ENCODE measurements around the gene SFT2D1.

Gene SFT2D1

DNA sequence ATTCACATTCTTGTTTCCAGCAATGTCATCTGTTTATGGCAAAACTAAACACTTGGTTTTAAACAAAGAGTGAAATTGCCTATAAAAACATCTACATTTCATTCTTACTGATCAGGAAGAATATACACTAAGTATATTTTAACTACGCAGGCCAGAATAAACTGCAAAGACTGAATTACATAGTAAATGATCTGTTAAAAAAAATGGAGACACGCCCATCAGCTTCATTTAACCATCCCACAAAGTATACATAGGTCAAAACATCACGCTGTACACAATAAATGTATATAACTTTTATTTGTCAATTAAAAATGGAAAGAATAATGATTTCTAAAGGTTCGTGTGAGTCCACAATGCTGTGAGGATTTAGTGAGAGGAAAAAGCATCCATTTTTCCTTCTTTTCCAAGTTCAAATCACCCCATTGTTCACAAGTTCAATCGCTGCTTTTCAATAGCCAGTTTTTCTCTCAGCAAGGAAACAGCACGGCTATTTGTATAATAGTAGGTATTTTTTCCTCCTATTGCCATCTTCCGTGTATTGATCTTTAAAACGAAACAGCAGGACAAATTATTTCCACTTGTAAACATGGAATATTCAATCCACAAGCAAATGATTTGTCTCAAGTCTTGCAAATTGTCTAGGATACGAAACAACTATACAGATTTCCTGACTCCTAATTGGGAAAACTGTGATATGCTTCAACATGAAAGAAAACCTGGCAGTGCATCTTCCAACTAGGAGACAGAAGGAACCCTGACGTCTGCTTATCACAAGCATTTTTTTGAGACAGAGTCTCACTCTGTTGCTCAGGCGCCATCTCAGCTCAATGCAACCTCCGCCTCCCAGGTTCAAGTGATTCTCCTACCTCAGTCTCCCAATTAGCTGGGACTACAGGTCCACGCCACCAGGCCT, 10.6 kb downstream of the SFT2D1 start:
- no peak for DNase-seq

DNA sequence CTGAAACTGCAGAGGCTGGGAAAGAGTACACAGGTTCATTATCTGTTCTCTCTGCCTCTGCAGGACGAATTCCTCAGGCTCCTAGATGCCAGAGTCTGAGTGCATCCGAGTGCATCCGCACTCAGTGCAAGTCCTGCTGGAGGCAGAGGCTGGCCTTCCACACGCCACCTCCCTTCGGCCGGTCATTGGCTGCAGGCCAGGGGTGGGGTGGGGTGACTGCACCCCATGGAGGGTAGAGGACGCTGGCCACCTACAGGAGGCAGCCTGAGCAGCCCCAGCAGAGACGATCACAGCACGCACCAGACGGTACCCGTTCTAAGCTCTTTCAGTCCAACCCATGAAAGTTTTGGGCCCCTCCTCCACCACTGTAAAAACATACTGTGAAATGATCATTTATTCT, 11.7 kb downstream of the SFT2D1 start:
- DNase-seq, result no peak

DNA sequence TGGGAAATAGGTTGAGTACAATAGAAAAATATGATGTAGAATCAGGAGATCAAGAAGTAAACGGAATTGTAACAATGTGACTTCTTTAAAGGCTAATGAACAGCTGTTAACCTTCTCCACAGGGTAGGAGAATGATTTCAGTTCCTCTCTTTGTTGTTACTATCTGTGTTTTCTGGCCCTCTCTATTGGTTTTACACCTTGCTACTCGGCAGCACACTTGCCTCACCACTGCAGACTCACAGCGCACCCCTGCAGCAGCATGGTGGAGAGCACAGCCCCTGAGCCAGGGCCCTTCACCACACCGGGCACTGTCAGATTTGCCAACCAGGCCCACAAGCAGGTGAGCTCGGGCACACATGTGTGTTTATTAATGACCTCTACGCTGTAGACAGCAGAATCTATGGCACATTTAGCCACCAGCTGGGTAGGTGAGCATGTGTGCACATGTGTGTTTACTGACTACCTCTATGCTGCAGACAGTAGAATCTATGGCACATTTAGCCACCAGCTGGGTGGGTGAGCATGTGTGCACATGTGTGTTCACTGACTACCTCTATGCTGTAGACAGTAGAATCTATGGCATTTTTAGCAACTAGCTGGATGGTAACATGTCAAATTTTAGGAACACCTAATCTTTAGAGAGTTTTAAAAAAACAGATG, 16.8 kb downstream of the SFT2D1 start:
- DNase-seq, result no peak

GRCh38 chr6:166323395-166323794, 18.9 kb downstream of the SFT2D1 start:
- no peak for DNase-seq

- peak; percentile 44 for DNase-seq
These were observed 23.4 kb downstream of the SFT2D1 start for GRCh38 chr6:166318649-166319600.

GRCh38 chr6:166318227-166318626, 24.1 kb downstream of the SFT2D1 start:
- DNase-seq, result peak; percentile 40

DNA sequence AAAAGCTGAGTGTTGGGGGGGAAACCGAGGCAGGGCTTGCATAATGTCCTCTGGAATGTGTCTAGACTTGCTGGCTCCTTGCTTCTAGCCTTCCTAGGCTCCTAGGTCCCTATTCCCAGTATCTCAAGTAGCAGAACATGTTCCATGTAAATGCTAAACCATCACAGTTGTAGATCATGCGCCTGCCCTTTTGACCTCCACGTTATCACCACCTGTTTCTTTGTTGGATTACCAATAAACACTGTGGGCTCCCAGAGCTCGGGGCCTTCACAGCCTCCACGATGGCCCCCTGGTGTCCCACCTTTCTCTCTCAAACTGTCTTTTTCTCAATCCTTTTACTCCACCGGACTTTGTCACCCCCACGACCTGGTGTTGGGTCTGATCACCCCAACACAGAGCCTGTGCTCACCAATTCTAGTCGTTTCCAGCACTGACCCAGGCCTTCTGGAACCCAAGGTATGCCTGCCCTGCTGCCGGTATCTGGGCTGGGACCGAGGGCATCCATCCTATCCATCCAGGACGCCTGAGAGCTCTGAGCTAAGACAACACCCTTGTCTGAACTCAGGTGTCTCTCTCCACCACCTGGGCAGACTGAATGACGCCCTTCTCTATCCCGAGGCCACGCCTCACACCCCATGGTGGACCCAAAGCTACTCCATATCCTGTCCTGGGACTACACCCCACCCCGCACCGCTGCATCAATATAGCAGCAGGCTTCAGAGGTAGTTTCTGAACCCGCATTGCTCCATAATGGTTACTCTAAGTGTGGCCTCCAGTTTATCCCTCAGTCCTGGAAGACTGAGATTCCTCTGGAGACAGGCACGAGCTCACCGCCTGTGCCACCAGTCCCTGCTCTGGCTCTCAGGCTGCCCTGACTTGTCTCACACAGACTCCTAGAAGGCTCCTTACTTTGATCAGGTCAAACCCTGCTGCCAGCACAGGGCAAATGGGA, 24.8 kb downstream of the SFT2D1 start:
- peak; percentile 43 for DNase-seq

DNA sequence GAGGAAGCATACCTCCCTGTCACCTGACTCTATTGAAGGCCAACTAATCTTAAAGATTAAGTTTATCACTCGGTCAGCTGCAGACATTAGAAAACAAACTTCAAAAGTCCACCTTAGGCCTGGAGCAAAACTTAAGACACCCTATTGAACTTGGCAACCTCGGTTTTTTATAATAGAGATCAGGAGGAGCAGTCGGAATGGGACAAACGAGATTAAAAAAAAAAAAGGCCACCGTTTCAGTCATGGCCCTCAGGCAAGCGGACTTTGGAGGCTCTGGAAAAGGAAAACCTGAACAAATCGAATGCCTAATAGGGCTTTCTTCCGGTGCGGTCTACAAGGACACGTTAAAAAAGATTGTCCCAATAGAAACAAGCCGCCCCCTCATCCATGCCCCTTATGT, 26.9 kb downstream of the SFT2D1 start:
- DNase-seq, result peak; percentile 21

- peak; percentile 40 for DNase-seq
These were observed 27.9 kb downstream of the SFT2D1 start for GRCh38 chr6:166314454-166314853.

GRCh38 chr6:166313255-166314070, 28.9 kb downstream of the SFT2D1 start:
- DNase-seq, result peak; percentile 78

GRCh38 chr6:166312832-166313231, 29.5 kb downstream of the SFT2D1 start:
- DNase-seq, result no peak

DNA sequence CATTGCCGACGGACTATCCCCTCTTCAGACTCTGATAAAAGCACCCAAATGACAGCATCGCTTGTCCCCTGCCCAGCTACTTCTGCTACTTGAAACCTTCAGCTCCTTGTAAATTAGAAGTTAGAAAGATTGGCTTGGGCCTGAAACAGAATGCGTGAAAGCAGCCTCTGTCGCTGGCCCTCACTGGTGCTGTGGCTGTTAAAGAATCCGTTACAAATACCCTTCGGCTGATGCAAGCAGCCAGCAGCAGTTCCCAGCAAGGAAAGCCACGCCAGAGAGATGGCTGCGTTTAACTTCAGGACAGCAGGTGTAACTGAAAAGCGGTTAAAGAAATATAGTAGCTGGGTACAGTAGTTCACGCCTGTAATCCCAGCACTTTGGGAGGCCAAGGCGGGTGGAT, 31.7 kb downstream of the SFT2D1 start:
- DNase-seq, result peak; percentile 32

DNA sequence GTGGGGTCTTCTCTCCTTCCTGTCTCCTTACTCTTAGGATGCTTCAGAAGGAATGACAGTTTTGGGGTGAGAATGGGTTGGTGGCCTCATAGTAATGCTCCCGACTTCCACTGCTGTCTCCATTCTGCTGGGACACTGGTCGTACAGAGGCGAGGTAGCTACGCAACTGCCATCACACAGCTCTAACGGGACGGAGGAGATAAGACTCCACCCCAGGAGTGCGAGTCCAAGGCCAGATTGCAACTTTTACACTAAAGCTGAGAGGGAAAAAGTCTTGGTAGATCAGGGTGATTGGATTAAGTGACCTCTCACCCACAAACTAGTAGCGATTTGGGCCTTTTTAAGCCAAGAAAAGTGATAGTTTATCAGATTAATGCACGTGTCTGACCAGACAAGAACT, 32.4 kb downstream of the SFT2D1 start:
- DNase-seq, result peak; percentile 32

GRCh38 chr6:166308769-166309589, 33.4 kb downstream of the SFT2D1 start:
- peak; percentile 51 for DNase-seq

GRCh38 chr6:166308033-166308768, 34.1 kb downstream of the SFT2D1 start, which contains the start of gene PRR18:
Gene PRR18, minus strand, starts transcription at chr6:166308392. Its CDS starts 250 bp downstream, at chr6:166308142.
- DNase-seq, result peak; percentile 59

DNA sequence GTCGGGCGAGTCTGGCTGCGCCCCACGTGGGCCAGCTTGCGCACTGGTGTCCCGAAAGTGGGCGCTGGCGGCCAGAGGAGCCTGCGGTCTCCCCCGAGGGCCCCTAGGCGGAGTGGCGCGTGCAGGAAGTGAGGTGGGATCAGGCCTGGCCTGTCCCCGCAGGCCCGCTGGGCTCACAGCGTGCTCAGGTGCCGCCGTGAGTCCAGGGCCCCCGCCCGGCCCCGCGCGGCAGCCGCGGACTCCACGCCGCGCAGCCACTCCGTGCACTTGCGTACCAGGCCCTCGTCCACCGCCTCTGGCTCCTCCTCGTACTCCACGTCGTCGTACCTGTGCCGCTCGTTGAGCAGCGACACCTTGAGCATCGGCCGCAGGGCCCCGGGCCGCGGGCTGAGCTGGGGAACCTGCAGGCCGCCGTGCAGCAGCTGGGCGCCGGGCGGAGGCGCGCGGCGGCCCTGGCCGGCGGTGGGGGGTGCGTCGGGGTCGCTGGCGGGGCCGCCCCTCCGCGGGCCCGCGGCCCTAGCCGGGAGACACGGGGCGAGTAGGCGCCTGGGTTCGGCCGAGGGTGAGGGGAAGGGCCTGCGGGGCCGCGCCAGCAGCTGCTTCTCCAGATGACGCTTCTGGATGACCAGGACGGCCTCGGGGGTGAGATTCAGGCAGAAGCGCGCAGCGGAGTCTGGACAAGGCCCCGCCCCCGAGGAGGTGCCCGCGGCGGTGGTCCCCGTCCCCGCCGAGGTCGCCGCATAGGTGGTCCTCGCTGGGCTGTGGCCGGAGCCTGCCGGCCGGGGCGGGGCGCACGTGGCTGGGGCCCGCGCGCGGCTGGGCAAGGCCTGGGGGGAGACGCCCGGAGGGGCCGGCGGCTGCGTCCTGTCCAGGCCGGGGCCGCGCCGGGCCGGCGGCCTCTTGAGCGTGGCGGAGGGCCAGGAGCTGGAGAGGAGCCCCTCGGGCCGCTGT, 35.0 kb downstream of the SFT2D1 start:
- peak; percentile 69 for DNase-seq

GRCh38 chr6:166306378-166307081, 35.8 kb downstream of the SFT2D1 start:
- DNase-seq, result no peak
